NCI-H524 treated with DMSO at 0.1 percent for 48 hours (cell line): ENCODE measurements around the gene CDH1.

Experiments used
- DNase-seq: peaks from one replicate; lab custom pipeline; 2025; lab: John Stamatoyannopoulos, UW

CDH1 gene

DNA sequence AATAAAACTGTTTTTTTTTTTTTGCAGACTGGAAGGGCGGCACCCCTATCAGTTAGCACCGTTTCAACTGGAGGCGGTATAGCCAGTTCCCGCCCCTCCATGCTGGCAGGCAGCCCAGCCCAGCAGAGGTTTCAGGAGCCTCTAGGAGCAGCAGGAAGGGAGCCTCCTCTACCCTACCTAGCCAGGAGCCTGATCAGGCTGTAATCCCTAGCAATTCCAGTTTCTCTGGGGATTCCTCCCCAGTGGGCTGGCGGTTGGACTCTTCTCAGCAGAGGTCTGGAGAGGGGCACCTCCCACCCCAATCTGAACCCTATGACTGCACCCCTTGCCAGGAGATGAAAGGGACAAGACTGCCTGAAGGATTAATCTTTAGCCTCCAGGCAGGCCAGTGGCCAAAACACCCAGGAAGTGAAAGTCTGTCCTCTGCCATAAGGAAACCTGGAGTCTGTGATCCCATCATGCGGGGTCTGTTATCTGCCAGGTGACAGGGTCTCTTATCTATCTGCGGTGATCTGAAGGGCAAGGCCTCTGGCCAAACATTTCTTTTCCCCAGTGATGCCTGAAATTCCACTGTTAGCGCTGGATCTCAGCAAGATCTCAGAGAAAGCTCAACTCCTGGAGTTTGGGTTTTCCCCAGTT is 4.9 kb upstream of the CDH1 start:
- no peak for DNase-seq

DNA sequence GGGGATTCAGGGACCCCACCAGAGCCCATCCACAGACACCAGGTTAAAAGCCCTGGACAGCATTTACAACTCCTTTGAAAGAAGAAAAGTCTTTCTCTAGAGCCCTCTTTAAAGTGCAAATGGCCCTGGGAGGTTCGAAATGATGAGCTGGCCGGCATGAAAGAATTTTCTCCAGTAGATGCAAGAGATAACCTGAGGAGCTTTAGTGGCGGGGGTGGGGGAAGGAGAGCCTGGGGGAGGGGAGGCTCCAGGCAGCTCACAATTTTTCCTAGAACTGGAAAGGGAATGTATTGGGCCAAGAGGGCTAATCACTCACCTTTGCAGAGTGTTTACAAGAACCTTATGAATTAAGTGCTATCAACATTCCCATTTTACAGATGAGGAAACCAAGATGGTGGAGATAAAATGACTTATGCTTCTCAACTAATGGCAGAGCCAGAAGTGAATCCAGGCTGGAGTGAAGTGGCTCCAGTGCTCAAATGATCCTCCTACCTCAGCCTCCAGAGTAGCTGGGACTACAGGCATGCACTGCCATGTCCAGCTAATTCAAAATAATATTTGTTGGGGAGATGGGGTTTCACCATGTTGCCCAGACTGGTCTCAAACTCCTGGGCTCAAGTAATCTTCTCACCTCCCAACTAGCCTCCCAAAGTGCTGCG is 4.2 kb upstream of the CDH1 start:
- no peak for DNase-seq

DNA sequence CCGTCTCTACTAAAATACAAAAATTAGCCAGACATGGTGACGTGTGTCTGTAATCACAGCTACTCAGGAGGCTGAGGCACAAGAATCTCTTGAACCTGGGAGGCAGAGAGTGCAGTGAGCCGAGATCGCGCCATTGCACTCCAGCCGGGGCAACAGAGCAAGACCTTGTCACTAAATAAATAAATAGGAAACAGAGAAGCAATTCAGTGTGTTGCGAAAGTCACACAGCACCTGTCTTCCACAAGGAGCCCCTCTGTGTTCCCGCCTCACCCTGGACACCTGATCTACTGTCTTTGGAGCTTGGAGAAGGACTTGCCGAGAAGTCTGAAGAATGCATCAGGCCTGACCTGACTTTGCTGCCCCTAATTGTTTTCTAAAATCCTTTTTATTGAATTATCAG is 3.5 kb upstream of the CDH1 start:
- DNase-seq, result no peak

DNA sequence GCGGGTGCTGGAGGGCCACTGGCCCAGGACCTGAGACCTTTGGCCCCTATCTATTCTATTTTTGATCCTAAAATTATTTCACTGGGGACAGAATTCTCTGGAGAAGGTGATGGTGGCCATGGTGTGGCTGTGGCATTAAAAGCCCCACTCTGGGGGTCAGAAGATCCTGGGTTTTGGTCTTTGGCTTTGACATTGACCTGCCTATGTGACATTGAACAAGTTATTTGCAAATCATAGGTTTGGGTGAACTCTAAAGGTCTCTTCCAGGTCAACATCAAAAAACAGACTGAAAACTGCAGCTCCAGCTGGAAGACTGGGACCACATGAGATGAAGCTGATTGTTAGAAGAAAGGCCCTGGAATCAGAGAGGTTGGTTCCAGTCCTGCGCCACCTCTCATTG is 2.3 kb upstream of the CDH1 start:
- no peak for DNase-seq

DNA sequence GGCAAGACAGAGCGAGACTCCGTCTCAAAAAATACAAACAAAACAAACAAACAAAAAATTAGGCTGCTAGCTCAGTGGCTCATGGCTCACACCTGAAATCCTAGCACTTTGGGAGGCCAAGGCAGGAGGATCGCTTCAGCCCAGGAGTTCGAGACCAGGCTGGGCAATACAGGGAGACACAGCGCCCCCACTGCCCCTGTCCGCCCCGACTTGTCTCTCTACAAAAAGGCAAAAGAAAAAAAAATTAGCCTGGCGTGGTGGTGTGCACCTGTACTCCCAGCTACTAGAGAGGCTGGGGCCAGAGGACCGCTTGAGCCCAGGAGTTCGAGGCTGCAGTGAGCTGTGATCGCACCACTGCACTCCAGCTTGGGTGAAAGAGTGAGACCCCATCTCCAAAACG is 531 bp upstream of the CDH1 start:
- DNase-seq, result no peak

DNA sequence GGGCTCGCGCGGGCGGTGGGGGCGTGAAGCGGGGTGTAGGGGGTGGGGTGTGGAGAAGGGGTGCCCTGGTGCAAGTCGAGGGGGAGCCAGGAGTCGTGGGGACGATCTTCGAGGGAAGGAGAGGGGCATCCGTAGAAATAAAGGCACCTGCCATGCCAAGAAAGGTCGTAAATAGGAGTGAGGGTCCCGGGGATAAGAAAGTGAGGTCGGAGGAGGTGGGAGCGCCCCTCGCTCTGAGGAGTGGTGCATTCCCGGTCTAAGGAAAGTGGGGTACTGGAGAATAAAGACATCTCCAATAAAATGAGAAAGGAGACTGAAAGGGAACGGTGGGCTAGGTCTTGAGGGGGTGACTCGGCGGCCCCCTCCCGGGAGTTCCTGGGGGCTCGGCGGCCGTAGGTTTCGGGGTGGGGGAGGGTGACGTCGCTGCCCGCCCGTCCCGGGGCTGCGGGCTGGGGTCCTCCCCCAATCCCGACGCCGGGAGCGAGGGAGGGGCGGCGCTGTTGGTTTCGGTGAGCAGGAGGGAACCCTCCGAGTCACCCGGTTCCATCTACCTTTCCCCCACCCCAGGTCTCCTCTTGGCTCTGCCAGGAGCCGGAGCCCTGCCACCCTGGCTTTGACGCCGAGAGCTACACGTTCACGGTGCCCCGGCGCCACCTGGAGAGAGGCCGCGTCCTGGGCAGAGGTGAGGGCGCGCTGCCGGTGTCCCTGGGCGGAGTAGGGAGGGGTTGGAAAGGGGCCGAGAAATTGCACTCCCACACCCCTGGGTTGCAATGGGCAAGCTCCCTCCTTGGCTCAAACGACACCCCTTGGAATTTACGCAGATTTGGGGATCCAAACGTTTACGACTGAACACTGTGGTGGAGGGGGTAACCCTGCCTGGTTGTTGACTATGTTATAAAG is 888 bp downstream of the CDH1 start:
- DNase-seq, result no peak

DNA sequence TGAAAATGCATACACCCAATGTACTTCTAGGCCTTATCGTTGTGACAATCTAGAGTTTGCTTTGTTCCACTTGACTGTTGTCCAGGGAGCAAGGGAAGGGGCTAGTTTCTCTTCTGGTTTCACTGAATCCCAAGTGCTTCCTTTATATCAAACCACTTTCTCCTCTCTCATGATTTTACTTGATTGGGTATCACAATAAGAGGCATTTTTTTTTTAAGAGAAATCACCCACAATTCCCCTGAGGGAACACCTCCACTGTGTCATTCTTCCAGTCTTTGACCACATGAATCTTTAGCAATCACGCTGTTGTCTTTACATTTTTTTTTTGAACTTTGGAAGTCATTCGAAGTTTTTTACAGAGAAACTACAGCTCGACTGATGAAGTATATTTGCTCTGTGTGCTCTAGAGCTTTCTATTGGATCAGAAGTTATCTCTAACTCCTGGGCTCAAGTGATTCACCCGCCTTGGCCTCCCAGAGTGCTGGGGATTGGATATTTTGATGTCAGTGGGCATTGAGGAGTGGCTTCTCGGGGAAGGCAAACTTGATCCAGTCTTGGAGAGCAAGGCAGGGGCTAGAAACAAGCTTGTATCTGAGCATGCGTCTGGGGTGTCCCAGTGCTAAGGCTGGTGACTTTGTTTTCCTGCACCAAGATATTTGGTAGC is 3.0 kb downstream of the CDH1 start:
- DNase-seq, result no peak

DNA sequence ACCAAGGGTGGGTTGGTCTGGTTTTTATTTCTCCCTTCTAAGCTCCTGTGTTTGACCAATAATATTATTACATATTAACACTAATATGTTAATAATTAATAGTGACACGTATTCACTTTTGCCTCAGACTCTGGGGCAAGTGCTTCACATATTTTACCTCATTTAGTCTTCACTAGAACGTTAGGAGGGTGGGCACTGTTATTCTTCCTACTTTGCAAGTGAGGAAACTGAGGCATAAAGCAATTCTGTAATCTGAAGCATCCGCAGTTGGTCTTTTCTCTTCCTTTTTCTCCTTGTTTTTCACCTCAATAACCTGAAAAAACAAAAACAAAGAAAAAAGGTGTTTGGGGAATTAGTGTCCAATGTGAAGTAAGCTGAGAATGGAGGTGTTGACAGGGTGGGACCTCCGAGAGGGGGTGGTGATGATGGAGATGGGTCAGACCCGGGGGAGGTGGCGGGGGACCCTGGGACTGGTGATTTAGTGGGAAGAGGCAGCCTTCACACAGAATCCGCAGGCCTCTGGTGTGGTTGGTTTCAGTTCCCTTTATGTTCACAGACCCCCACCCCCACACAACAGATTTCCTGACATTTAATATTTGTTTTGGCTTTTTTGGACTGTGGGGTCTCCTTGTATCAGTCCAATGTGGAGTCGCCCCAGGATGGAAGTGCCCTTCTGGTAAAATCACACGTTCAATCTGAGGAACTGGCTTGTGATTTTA is 3.7 kb downstream of the CDH1 start:
- DNase-seq, result no peak

DNA sequence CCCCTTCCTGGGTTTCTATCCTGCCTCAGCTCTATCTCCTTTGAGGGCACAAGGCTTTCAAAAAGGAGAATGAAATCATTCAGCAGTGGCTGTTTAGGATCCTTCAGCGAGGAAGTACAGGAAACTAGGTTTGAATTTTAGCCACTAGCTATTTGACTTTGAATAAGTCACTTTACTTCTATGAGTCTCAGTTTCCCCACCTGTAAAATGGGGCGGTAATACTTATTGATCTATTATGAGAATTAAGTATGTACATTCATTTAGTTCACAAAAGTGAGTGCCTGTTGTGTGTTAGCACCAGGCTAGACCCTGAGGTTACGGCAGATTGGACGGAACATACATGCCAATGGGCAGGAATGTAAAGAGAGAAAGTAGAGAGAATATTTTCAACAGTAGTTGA is 6.6 kb downstream of the CDH1 start:
- DNase-seq, result no peak

DNA sequence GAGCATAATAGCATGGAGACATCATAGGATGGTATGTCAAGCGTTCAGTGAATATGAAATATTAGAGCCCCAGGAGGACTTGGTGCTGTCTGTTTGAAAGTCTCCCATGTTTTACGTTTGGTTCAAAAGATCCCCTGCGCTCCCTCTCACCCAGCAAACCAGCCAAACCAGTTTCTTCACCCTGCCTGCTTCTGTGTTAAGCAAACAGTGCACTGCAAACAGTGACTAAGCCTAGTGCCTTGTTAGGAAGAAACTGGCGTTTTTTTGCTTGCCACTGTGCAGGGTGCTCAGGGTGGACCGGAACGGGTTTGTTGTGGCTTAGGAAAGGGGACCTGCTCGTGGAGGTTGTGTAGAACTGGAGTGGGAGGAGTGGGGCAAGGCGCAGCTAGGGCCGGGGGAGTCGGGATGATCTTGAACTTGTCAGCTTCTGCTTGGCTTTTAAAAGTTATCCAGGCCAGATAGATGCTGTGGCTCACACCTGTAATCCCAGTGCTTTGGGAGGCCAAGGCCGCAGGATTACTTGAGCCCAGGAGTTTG is 7.7 kb downstream of the CDH1 start:
- no peak for DNase-seq

DNA sequence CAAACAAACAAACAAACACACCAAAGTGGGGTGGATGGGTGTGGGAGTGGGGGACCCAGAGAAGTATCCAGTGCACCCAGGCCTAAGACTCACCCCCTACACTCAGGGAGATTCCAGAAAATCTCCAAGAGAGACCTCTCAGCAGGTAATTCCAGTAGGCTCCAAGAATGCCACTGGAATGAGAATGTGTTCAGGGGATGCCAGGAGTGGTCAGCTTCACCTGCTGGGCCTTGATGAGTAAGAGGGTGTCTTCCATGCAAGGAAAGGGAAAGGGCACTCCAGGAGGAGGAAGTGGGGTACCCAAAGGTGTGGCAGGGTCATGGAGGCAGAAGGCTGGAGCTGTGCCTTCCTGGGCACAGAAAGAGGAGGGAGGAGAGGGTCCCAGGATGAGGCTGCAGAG is 9.9 kb downstream of the CDH1 start:
- no peak for DNase-seq

DNA sequence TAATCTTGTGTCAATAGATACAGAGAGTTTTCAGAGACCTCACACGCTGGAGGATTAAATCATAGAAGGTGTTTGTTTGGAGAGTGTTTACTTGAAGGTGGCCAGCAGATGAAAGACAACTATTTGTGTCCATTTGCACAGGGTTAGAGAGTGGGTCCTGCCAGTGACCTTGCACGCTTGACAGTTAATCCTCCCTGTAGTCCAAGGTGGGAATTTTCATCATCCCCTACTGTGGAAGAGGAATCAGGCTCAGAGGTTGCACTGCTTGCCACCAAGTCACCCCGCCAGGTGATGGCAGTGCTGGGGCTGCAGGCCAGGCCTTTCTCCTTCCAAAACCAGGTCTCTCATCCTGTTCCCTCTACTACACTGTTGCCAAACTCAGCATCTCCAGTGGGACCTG is 12.3 kb downstream of the CDH1 start:
- no peak for DNase-seq

DNA sequence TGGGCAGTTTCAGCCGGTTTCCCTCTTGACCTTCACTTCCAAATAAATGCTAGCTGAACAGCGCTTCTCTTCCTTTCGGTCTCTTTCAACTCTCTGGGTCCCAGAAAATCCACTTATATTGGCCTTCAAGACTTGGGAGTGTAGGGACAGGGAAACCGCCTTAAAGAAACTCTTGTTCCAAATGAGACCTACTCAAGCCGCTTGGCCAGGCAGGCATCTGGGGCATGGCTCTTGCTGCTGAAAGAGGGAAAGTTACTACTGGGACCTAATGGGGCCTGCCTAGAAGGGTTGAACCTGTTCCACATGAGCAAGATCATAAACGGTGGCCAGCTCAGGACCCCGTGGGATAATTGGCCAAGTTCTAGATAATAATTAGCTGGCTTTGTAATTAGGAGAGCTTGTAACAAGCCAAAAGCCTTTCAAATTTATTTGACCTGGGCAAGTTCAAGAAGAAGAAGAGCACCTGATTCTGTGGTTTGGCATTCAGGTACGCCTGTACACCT is 13.2 kb downstream of the CDH1 start:
- no peak for DNase-seq

DNA sequence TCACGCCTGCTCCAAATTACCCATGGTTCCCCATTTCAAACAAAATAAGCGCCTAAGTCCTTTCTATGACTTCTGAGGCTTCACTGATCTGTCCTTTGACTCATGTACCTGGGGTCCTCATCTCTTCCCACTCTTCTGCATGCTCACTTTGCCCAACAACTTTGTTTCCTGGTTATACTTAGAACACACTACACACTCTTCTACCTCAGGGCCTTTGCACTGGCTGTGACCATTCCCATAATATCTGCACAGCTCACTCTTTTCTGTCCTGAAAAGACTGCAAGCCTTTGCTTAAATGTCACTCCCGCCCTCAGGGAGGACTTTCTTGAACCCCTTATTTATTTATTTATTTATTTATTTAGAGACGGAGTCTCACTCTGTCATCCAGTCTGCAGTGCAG is 14.1 kb downstream of the CDH1 start:
- no peak for DNase-seq

DNA sequence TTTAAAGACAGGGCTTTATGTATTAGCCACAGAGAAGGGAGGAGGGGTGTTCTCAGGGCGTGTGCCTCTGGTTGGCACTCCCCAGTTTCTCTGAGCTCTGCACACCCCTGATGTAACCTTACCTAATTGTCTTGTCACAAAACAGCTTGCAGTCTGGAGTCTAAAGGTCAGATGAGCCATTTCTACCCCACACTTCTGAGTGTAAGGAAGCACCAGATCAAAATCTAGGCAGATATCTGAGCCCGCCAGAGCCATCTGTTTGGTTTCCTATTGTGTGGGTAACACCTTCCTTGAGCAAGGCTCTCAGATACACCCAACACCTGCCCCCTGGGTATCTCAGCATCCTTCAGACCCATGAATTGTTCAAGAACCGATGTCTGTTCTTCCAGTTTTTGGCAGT is 15.5 kb downstream of the CDH1 start:
- DNase-seq, result peak; percentile 67

DNA sequence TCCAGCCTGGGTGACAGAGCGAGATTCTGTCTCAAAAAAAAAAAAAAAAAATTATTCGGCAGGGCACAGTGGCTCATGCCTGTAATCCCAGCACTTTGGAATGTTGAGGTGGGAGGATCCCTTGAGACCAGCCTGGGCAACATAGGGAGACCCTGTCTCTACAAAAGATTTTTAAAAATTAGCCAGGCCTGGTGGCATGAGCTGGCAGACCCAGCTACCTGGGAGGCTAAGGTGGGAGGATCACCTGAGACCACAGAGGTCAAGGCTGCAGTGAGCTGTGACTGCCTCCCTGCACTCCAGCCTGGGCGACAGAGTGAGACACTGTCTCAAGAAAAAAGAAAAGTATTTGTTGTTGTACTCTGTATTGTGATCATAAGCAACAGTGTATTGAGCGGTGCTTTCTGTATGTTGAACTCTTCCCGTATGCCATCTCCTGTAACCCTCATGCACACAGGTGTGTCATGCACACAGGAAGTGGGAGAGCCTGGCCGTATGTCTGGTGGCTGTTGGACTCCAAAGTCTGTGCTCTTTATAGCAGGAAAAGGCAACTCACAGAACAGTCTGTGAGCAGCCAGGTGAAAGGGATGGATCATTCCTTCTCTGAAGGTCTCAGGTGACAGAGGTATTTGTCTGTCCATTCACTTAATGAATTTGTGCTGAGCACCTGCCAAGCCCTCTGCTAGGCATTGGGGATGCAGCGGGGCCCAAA is 17.1 kb downstream of the CDH1 start:
- no peak for DNase-seq

DNA sequence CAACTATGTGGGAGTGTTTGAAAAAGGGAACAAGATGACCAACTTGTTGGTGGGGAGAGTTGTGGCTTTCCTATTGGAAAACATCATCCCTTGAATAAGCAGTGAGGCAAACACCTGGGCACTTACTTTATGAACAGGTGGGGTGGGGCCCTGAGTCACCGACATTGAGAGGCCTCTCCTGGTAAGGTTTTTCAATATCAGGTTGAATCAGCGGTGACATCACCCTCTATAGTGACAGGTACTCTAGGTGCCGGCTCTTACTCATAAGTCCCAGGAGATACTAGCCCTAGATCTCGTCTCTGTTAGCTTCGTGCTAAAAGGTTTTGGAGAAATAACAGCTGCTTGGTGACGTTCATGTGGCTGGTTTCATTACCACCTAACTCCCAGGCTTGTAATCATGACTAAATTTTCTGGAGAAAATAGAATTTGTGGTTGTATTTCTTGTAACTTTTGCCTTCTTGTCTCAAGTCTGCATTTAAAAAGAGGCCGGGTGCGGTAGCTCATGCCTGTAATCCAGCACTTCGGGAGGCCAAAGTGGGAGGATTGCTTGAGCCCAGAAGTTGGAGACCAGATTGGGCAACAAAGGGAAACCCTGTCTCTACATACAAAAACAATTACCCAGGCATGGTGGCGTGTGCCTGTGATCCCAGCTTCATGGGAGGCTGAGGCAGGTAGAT is 19.3 kb downstream of the CDH1 start:
- no peak for DNase-seq

DNA sequence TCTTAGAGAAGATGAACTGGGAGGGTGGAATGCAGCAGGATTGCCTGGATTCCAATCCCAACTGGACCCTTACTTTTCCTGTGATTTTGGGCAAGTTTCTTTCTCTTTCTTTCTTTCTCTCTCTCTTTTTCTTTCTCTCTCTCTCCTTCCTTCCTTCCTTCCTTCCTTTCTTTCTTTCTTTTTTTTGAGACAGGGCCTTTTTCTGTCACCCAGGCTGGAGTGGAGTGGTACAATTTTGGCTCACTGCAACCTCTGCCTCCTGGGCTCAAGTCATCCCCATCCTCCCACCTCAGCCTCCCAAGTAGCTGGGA is 20.5 kb downstream of the CDH1 start:
- no peak for DNase-seq

DNA sequence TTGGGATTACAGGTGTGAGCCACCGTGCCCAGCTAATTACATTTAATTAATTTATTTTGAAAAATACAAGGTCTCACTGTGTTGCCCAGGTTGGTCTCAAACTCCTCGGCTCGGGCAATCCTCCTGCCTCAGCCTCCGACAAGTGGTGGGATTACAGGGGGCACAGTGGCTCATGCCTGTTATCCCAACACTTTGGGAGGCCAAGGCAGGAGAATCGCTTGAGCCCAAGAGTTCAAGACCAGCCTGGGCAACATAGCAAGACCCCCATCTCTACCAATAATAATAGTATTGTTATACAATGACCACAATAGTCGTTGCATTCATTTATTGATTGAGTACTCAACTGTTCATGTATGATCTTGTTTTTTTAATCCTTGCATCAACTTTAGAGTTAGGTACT is 22.0 kb downstream of the CDH1 start:
- no peak for DNase-seq

DNA sequence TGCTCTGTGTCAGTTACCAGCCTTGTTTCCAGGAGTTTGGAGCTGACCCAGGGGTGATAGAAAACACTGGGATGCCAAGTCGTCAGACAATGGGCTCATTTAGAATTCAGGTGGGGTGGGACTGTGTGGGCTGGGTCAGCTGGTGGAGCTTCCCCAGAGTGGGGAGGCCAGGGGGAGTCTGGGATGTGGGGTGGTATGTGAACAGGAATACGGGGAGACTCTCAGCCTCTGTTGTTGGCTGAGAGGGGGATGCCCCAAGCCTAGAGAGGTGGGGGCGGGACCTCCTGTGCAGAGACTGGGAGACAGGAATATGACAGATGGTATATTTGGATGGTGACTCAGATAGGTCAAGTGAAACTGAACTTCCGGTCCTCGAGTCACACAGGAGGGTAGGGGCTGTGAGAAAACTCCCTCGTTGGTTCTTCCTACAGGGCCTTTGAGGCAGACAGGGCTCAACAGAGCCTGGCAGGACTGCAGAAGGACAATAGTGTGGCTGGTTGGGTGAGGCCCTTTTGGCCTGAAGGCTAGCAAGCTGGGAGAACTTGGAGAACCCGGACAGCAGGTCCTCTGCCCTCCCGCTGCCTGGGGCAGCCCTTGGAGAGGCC is 23.7 kb downstream of the CDH1 start:
- no peak for DNase-seq
